HCT116 (cell line): ENCODE measurements around the gene KIF26B. TPM values are rescaled to one million over a fixed set of nuclear protein-coding genes. Genes with fewer than 3 reads are reported as not detected.

Experiments
- ATAC-seq: fragments of 200-7000 bp; cut with Tn5 transposase; 2 replicates; pipeline ENCODE4 v1.9.1; 2020; ENCODE audit warnings: mild to moderate bottlenecking, moderate library complexity
- BruUV-seq: library from RNA; stranded (reverse); fragments of 400-500 nt; replicated peaks from 2 replicates; lab custom pipeline; 2021; lab: Mats Ljungman, UMichigan
- CTCF ChIA-PET: fragments of 300-600 bp; sonication (Branson Sonifier 250); formaldehyde crosslinking; loops from one replicate; lab custom pipeline; 2021; ENCODE audit warnings: antibody characterized with exemption; lab: Charles Lee
- POLR2A ChIA-PET: fragments of 300-600, 350-600 bp; sonication (Branson Sonifier 250); formaldehyde crosslinking; loops from one replicate; lab custom pipeline; 2021; ENCODE audit warnings: antibody characterized with exemption; lab: Charles Lee
- RAD21 ChIA-PET, 2 experiments: fragments of 300-600 bp; sonication (Branson Sonifier 250); formaldehyde crosslinking; loops; one replicate each; lab custom pipeline; 2023; ENCODE audit warnings: low total read pairs in 2 of 2; ENCODE audit not compliant: uncharacterized antibody in 2 of 2, unreplicated experiment in 2 of 2, low non-redundant PET in 1 of 2; lab: Charles Lee
- DNase-seq: peaks from one replicate; pipeline ENCODE4 v3.0.0-alpha.2; 2010; ENCODE audit warnings: low read depth, low spot score
- H2AFZ ChIP-seq: fragments of 200-600 bp; shearing (Covaris generic), sonication (generic); 2 replicates; pipeline ENCODE4 v1.6.1; 2017; ENCODE audit warnings: low read depth, mixed run types, mixed read lengths, antibody characterized with exemption, low read length; ENCODE audit not compliant: poor library complexity, severe bottlenecking
- H3K27ac ChIP-seq: 2 replicates; pipeline ENCODE4 v1.5.1; 2012; ENCODE audit warnings: low read depth, low read length
- H3K27me3 ChIP-seq: fragments of 200-600 bp; sonication (generic); 2 replicates; pipeline ENCODE4 v1.6.1; 2016; ENCODE audit warnings: mixed run types, low read length, mixed read lengths; ENCODE audit not compliant: insufficient read depth
- H3K36me3 ChIP-seq, 2 experiments: fragments of 200-500 bp in 1 of 2; fragments of 200-600 bp in 1 of 2; sonication (Bioruptor generic) in 1 of 2; sonication (generic) in 1 of 2; 2 replicates each; pipeline versions ENCODE4 v1.5.1 to v1.6.1; 2014 to 2016; ENCODE audit warnings: low read length in 2 of 2, inconsistent platforms in 1 of 2, mixed read lengths in 1 of 2, mixed run types in 1 of 2; ENCODE audit not compliant: insufficient read depth in 2 of 2, control insufficient read depth in 1 of 2
- H3K4me1 ChIP-seq, 2 experiments: fragments of 200-600 bp in 1 of 2; sonication (generic) in 1 of 2; 2 replicates each; pipeline versions ENCODE4 v1.5.1 to v1.6.1; 2012 to 2017; ENCODE audit warnings: low read length in 2 of 2, inconsistent platforms in 1 of 2, mild to moderate bottlenecking in 1 of 2, mixed read lengths in 1 of 2, mixed run types in 1 of 2, moderate library complexity in 1 of 2; ENCODE audit not compliant: insufficient read depth in 2 of 2, control insufficient read depth in 1 of 2
- H3K4me2 ChIP-seq: fragments of 200-600 bp; sonication (generic); 2 replicates; pipeline ENCODE4 v1.6.1; 2017; ENCODE audit warnings: mixed run types, low read length, mixed read lengths
- H3K4me3 ChIP-seq, 2 experiments: fragments of 200-600 bp in 1 of 2; sonication (generic) in 1 of 2; replicated peaks in 1 of 2; 2 replicates each; pipeline ENCODE4 v1.5.1; 2011 to 2016; ENCODE audit warnings: low read length in 2 of 2, control low read depth in 1 of 2, low read depth in 1 of 2, mild to moderate bottlenecking in 1 of 2, mixed read lengths in 1 of 2, mixed run types in 1 of 2
- H3K79me2 ChIP-seq: fragments of 200-600 bp; sonication (generic); 2 replicates; pipeline ENCODE4 v1.6.1; 2017; ENCODE audit warnings: mild to moderate bottlenecking, mixed run types, low read length, moderate library complexity, mixed read lengths; ENCODE audit not compliant: insufficient read depth
- H3K9ac ChIP-seq: fragments of 200-600 bp; sonication (generic); 2 replicates; pipeline ENCODE4 v1.6.1; 2016; ENCODE audit warnings: low read length, mixed read lengths
- H3K9me2 ChIP-seq: fragments of 200-600 bp; sonication (generic), shearing (Covaris generic); 2 replicates; pipeline ENCODE4 v1.6.1; 2017; ENCODE audit warnings: mixed run types, mild to moderate bottlenecking, moderate library complexity; ENCODE audit not compliant: insufficient read depth
- H3K9me3 ChIP-seq, 2 experiments: fragments of 200-500 bp in 1 of 2; fragments of 200-600 bp in 1 of 2; sonication (Bioruptor generic) in 1 of 2; sonication (generic) in 1 of 2; 2 replicates each; pipeline ENCODE4 v1.6.1; 2014 to 2017; ENCODE audit warnings: low read length in 2 of 2, mixed read lengths in 2 of 2, inconsistent platforms in 1 of 2, low read depth in 1 of 2, mild to moderate bottlenecking in 1 of 2, mixed run types in 1 of 2, moderate library complexity in 1 of 2; ENCODE audit not compliant: control insufficient read depth in 1 of 2, insufficient read depth in 1 of 2
- H4K20me1 ChIP-seq: fragments of 200-600 bp; sonication (generic), shearing (Covaris generic); 2 replicates; pipeline ENCODE4 v1.6.1; 2017; ENCODE audit warnings: mixed run types, mild to moderate bottlenecking, moderate library complexity; ENCODE audit not compliant: insufficient read depth
- CTCF ChIP-seq, 3 experiments: fragments of 200-600 bp in 1 of 3; sonication (generic) in 1 of 3; IDR thresholded peaks in 2 of 3; conservative IDR thresholded peaks in 1 of 3; 2 replicates each; pipeline ENCODE4 v1.5.1; 2012 to 2017; ENCODE audit warnings: low read depth in 2 of 3, low read length in 2 of 3, antibody characterized with exemption in 1 of 3, borderline replicate concordance in 1 of 3, control low read depth in 1 of 3, mild to moderate bottlenecking in 1 of 3, mixed read lengths in 1 of 3, mixed run types in 1 of 3, moderate library complexity in 1 of 3; ENCODE audit not compliant: insufficient read depth in 1 of 3
- EGR1 ChIP-seq: IDR thresholded peaks from 2 replicates; pipeline ENCODE4 v1.6.1; 2012; ENCODE audit warnings: low read depth
- ELF1 ChIP-seq: IDR thresholded peaks from 2 replicates; pipeline ENCODE4 v1.6.1; 2012; ENCODE audit warnings: low read depth, borderline replicate concordance
- EZH2 ChIP-seq: fragments of 200-600 bp; sonication (generic); IDR thresholded peaks from 2 replicates; pipeline ENCODE4 v1.6.1; 2017; ENCODE audit warnings: antibody characterized with exemption, mixed run types
- FOSL1 ChIP-seq: IDR thresholded peaks from 2 replicates; pipeline ENCODE4 v1.6.1; 2012; ENCODE audit warnings: low read depth
- JUND ChIP-seq: IDR thresholded peaks from 2 replicates; pipeline ENCODE4 v1.6.1; 2012
- POLR2A ChIP-seq: IDR thresholded peaks from 2 replicates; pipeline ENCODE4 v1.7.0; 2011; ENCODE audit warnings: borderline replicate concordance; ENCODE audit not compliant: insufficient read depth, insufficient read length; ENCODE audit errors: extremely low read depth
- POLR2AphosphoS5 ChIP-seq: IDR thresholded peaks from 2 replicates; pipeline ENCODE4 v1.6.1; 2011; ENCODE audit warnings: mild to moderate bottlenecking, low read depth, low read length, moderate library complexity
- SIN3A ChIP-seq: IDR thresholded peaks from 2 replicates; pipeline ENCODE4 v1.6.1; 2012; ENCODE audit warnings: low read depth
- SP1 ChIP-seq: IDR thresholded peaks from 2 replicates; pipeline ENCODE4 v1.6.1; 2012; ENCODE audit warnings: low read depth
- SRF ChIP-seq: IDR thresholded peaks from 2 replicates; pipeline ENCODE4 v1.6.1; 2012; ENCODE audit warnings: low read depth
- ZFX ChIP-seq: fragments of 450-650 bp; IDR thresholded peaks from 2 replicates; pipeline ENCODE4 v1.6.1; 2017
- ZNF274 ChIP-seq: fragments of 200-500 bp; sonication (Bioruptor generic); IDR thresholded peaks from 2 replicates; pipeline ENCODE4 v1.6.1; 2014; ENCODE audit warnings: mild to moderate bottlenecking, low read depth, low read length, inconsistent platforms
- intact Hi-C: fragments of 100-400 bp; cut with micrococcal nuclease; formaldehyde crosslinking; loops from 2 replicates; pipeline ENCODE4 v1.10.0; 2022
- total RNA-seq: library from RNA; stranded (reverse); gene quantifications from one replicate; pipeline ENCODE4 v1.2.1, GENCODE V29; 2021; ENCODE audit not compliant: unreplicated experiment
- TF ChIP-seq, protein P1 (sequence below): IDR thresholded peaks from 2 replicates; pipeline ENCODE4 v1.6.1; 2011; ENCODE audit warnings: mild to moderate bottlenecking, low read length, moderate library complexity; ENCODE audit not compliant: insufficient replicate concordance; ENCODE audit errors: extremely low read depth

KIF26B gene
- total RNA-seq, 1 experiment from 2014 or later: 0.49 TPM

GRCh38 chr1:245458761-245459174 is 304.0 kb downstream of the KIF26B start:
- no peak overlapping the region for H2AFZ ChIP-seq
- ChIA-PET CTCF (no interaction called here), RAD21 (no interaction called here), POLR2A (no interaction called here)
- no peak overlapping the region for H3K27ac ChIP-seq
- H3K4me1 ChIP-seq: no peaks in the 10 kb centered on the region
- no peak overlapping the region for H3K4me3 ChIP-seq
- H3K36me3 ChIP-seq: no peaks in the 10 kb centered on the region
- H3K9ac ChIP-seq: no peak overlapping the region
- no peak for TF ChIP-seq SIN3A
- TF ChIP-seq SRF: no peak
- TF ChIP-seq CTCF (IDR thresholded peaks at IDR 0.05 in 2 of 3, conservative IDR thresholded peaks at IDR 0.05 in 1 of 3; ENCODE audit: borderline replicate concordance in 1 of 3, insufficient read depth in 1 of 3, low read depth in 2 of 3, low read length in 2 of 3): no peak
- no peak for TF ChIP-seq ZNF274
- TF ChIP-seq ELF1: no peak
- TF ChIP-seq JUND: no peak
- TF ChIP-seq EGR1: no peak
- no peak for TF ChIP-seq POLR2AphosphoS5
- TF ChIP-seq, protein P1, sequence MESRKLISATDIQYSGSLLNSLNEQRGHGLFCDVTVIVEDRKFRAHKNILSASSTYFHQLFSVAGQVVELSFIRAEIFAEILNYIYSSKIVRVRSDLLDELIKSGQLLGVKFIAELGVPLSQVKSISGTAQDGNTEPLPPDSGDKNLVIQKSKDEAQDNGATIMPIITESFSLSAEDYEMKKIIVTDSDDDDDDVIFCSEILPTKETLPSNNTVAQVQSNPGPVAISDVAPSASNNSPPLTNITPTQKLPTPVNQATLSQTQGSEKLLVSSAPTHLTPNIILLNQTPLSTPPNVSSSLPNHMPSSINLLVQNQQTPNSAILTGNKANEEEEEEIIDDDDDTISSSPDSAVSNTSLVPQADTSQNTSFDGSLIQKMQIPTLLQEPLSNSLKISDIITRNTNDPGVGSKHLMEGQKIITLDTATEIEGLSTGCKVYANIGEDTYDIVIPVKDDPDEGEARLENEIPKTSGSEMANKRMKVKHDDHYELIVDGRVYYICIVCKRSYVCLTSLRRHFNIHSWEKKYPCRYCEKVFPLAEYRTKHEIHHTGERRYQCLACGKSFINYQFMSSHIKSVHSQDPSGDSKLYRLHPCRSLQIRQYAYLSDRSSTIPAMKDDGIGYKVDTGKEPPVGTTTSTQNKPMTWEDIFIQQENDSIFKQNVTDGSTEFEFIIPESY: no peak
- TF ChIP-seq SP1: no peak
- no peak for TF ChIP-seq FOSL1
- TF ChIP-seq EZH2: no peak
- TF ChIP-seq POLR2A: no peak
- TF ChIP-seq ZFX: no peak
- TF ChIP-seq, all 23 proteins: peak for 0
- H3K4me2 ChIP-seq: no peak overlapping the region
- no peak for ATAC-seq
- no peaks in the 10 kb centered on the region for H3K79me2 ChIP-seq
- peaks cover 37% of the 10 kb centered on the region for H3K27me3 ChIP-seq
- DNase-seq: no peak
- intact Hi-C loops: no loop called here
- no peaks in the 10 kb centered on the region for H4K20me1 ChIP-seq
- no peaks in the 10 kb centered on the region for H3K9me2 ChIP-seq
- no peaks in the 10 kb centered on the region for H3K9me3 ChIP-seq
- no TSS peak for BruUV-seq
